Muscle of back (tissue), 11 donors: ENCODE data around the gene ILKAP. TPM values are rescaled to one million over a fixed set of nuclear protein-coding genes. Genes with fewer than 3 reads are reported as not detected.

Source experiments
- DNase-seq, 3 donors: peaks; one replicate each; pipeline versions ENCODE4 v3.0.0 to v3.0.0-alpha.2; 2013
- polyA plus RNA-seq, 10 donors: library from polyadenylated mRNA; unstranded; fragments of 120-200 nt; gene quantifications; one replicate each; pipeline ENCODE4 v1.2.1, GENCODE V29; 2013; ENCODE audit not compliant: insufficient read length in 10 of 10

ILKAP gene
- polyA plus RNA-seq, 10 donors = 27.6 to 45.1 (median 31.7) TPM

DNA sequence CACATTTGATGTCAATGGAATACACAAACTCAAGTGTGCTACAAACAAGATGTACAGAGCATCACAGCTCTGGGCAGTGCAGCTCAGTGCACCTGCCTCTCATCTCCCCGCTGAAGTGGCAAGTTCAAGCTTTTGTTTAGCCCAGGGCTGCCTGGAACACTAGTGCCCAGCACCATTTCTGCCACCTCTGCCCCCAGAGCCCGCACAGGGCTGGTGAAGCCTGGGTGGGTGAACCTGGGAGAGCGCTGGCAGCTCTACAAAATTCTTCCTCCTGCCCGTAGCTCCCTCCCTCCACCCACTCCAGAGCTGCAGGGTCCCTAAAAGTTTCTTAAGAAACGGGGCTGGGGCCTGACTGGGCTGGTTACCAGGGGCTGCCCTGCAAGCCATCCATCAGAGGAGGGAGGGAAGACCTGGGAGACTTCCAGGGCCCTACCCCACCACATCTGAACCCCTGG, 34.8 kb upstream of the ILKAP start:
- no peak for DNase-seq

DNA sequence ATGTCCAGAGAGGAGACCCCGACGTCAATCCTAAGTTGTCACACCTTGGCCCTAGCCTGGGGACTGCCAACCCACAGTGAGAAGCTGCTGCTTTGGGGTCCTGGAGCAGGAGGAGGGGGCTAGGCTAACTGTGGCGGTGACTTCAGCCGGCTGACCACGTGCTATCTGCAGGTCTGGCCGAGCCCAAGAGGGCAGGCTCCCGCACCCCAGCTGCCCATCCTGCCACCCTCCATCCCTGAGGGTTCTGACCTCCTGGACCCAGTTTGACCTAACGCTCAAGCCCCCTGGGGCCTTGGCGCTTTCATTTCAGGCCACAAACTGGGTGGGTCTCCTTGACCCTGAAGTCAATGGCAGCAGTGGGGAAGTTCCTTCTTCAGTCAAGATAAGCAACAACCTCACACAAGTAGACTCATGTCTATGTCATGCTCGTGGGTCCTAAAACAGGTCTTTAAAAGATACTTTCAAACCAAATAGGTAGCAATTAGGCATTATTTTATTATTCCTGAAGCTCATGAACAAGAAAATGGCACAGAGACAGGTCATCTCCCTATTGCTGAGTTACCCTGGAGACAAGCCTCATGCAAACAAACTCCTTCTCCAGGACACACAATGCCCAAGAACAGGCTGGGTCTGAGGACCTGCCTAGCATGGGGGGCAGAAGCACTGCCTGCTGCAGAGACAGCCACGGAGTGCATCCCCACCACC, 34.1 kb upstream of the ILKAP start:
- no peak for DNase-seq

DNA sequence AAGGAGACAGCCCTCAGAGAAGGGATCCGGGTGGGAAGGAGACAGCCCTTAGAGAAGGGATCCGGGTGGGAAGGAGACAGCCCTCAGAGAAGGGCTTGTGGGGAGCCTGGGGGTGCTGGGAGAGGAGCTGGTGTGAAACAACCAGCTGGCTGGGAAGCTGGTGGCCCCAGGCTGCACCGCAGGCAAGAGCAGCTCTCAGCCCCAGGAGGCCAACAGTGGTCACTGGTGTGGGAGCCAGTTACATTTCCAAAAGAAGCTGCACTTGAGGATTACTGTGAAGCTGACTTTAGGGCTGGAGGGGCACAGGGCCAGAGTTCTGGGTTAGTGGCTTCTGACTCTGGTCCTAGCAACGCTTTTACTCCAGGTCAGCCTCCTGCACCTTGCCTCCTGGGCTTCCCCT, 33.1 kb upstream of the ILKAP start:
- no peak for DNase-seq

DNA sequence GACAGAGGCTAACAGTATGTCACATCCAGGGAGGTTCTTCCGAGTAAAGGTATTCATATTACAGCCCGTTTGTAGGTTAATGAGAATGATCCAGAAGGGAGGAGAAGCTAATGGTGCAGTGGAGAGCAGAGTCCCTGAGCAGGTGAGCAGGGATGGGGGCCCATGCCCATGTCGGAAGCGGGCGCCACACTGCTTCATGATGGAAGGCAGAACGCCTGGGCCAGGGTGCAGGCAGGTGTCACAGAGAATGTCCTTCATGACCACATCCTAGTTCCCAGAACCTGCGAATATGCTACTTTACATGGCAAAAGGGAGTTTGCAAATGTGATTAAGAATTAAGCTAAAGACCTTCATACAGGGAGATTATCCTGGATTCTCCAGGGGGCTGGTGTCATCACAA, 32.4 kb upstream of the ILKAP start:
- no peak for DNase-seq

DNA sequence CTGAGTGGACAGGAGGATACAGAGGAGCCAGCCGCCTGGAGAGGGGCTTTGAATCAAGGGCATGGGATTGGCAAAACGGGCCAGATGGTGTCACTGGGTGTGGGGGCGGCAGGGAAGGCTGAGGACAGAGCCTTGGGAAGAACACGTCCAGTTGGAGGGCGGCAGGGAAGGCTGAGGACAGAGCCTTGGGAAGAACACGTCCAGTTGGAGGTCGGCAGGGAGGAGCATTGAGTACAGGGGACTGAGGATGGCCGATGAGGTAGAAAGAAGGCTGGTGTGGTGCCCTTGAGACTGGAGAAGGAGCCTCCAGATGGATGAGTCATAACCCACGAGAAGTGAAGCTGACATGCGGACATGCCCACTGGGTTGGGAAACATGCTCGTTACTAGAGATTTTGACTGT, 31.8 kb upstream of the ILKAP start:
- no peak for DNase-seq

DNA sequence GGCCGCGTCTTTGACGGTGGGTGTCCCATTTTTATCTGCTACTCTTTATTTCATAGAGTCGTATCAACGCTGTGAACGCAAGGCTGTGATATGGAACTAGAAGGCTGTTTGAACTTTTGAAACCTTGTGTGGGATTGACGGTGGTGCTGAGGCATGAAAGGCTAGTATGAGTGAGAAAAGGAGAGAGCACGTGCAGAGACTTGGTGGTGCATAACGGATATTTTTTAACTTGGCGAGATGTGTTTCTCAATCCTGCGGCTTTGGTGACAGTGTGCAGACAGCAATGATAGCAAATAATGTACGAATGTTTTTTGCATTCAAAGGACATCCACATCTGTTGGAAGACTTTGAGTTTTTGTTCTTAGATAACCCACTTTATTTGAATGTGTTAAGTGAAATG, 30.1 kb upstream of the ILKAP start:
- no peak for DNase-seq

DNA sequence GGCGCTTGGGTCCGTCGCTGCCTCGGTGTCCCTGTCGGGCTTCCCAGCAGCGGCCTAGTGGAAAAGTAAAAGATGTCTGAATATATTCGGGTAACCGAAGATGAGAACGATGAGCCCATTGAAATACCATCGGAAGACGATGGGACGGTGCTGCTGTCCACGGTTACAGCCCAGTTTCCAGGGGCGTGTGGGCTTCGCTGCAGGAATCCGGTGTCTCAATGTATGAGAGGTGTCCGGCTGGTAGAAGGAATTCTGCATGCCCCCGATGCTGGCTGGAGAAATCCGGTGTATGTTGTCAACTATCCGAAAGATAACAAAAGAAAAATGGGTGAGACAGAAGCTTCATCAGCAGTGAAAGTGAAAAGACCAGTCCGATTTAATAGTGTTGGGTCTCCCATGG, 28.3 kb upstream of the ILKAP start:
- DNase-seq = no peak

DNA sequence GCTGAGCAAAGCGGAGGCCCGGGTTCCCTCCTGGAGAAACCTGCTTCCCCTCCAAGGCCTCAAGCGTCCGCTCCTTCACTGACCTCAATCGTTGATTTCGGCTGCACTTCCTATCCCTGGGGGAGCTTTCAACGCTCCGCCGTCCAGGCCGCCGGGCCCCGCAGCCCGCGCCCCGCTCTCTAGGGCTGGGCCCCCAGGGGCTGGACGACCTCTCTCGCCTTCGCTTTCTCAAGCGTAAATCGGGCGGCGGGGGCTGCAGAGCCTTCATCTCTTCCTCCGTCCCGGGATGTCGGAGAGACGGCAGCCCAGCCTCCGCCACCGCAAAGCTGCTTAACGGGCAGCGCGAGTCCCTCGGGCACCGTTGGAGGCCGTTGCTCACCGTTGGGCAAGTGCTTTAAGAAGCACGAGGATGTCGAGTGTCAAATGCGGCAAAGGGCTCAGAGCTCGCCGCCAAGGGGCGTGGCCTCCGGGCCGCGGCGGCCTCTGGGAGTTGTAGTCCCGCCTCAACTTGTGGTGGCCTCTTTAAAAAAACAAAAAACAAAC, 27.8 kb upstream of the ILKAP start:
- peak; percentile 50 to 74 (median 62) for DNase-seq

DNA sequence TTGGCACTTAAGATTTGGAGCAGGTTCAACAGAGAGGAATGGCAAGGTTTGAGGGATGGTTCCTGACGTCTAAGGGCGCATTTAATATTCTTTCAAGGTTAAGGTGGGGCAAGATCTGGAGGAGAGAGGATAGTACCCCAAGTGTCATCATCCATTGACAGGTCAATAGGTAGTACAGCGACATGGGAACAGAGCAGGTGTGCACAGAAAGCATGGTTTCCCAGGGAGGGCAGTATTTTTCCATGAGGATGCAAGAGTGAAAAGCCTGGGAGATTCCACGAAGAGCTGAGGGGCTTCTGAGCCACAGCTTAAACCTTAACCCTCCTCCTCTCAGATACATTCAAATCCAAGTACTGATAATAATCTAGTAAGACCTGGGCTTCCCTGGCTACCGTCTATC, 27.2 kb upstream of the ILKAP start:
- no peak for DNase-seq

DNA sequence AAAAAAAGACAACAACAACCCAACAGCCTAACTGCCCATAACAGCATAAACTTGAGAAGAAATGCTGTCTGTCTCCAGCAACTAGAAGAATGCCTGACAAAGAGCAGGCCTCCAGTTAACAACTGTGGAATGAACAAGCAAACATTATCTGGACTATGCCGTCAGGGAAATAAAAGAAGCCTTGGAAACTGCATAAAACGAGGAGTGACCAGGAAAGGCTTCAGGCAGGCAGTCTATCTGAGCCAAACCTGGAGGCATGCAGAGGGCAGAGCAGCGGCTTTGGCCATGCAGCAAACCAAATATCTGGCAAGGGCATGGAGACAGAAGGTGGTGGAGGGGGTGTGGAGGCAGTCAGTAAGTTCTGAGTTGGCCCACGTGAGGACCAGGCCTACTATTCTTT, 25.2 kb upstream of the ILKAP start:
- no peak for DNase-seq

DNA sequence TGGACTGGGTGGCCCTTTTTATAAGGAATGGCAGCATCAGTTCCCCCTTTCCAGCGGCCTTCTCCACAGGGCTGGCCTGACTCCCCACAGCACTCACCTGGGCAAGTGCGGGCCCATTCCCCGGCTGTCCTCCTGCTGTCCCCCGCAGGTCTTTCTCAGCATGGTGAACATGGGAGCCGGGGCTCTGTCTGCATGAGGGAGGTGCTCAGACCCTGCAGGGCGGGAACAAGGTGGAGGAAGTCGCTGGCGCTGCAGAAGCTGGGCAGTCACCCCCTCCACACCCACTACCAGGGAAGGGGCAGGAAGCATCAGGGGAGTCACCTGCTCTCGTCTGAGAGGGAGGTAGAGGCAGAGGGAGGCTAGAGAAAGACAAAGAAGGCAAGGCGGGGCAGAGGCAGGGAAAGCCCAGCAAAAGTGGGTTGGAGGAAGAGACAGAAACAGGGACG, 24.1 kb upstream of the ILKAP start:
- DNase-seq = no peak

DNA sequence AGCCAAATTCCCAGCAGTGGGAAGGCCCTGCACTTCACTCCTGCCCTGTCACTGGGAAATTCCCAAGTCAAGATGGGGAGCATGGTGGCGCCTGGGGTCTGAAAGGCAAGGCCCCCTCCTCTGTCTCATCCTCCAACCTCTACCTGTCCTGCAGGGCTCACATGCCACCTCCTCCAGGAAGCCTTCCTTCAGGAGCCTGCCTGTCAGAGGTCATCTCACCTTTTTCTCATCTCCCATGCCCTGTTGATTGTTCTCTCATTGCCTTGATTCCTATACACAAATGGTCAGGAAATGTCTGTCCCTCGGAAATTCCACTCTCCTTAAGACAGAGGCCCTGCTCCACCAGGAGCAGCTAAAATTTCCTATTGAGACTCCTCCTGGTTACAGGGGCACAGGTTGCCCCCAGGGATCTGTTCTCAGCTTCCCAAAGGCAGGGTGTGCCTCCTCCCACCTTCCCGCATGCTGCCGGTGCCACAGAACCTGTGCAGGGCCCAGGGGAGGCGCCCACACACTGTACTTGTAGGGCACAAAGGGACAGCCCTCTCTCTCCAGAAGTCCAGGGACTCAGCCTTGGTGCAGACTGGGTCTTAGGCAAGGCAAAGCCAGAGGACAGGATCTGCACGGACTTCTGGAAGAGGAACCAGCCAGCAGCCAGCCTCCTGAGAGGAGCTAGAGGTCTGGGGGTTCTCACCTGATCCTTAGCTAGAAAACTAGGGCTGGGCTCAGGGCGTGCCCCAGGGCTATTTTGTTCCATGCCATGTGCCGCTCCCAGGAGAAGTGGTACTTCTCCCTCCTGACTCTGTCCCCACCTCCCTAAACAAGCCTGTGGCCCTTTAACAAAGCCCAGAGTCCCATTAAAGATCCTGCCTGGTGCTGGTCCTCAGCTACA, 23.4 kb upstream of the ILKAP start:
- DNase-seq = no peak

DNA sequence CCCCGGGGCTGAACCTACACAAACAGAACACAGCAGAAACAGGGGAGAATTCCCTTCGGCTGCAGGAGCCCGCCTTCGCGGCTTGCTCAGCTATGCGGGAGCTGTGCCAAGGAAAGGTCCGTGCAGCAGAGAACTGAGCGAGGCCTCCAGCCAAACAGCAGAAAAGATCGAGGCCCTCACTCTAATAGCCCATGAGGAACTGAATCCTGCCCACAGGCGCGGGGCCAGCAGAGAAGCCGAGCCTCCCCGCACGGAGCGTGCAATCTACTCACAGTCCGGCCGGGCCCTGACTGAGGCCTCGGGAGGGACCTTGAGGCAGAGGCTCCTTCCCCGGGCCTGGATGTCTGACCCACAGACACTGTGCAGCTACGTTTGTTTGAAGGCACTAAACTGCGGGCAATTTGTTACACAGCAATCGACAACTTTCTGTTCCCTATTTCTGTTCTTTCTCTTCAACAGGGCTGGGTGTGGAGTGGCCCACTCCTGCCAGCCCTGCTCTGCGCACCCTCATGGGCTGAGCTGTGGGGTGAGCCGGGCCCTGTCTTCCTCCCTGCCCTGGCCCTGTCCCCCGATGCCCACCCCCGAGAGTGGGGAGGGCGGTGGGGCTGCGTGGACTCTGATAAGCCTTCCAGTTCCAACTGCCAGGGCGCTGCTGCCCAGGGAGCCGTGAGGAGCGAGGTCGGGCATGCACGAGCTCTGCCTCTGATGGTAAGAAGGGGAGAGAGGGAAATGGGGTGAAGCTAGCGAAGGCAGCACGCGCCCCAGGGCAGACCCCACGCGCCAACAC, 22.6 kb upstream of the ILKAP start:
- DNase-seq = peak in 1 of 3 donors; percentile 69

DNA sequence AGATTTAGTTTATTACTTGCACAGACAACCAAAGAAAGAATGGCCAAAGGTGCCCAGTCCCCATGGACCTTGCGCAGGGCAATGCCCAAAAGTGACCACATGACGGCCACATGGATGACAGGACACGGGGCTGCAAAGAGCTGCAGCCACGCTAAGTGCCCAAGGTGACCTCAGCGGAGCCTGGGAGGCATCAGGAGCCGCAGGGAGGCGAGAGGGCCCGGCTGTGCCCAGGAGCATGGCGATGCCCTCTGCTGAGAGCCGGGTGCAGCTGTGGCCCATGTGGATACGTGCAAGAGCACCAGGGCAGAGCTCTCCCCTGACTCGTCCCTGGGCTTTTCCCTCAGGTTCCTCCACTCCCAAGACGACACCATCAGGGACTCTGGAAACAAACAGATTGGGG, 21.6 kb upstream of the ILKAP start:
- DNase-seq = no peak

DNA sequence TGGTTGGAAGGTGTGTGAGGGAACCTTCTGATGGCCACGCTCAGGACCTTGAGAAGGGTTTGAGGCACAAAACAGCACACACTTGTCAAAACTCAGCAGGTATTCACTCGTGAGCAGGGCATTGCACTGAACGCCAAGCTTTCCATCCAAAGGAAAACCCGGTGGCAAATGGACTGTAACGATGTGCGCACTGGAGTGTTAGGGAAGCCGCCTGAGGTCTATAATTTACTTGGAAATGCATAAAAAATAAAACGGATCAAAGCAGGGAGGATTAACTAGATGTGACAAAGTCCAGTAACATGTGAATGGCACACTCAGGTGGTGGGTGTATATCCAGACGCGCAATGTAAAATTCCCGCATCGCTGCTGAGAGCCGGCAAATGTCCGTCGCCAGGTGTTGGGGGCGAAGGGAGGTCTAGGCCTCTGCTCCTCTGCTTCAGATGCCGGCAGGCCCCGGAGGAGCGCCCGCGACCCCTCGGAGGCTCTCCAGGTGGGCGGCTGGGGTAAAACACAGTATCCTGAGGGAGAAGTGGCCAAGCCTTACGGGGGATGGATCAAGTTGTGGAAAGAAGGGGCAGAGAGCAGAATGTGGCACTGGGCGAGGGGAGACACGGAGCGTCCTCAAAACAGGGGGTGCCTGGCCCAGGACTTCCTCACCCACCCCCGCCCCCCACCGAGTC, 21.0 kb upstream of the ILKAP start:
- DNase-seq = no peak

DNA sequence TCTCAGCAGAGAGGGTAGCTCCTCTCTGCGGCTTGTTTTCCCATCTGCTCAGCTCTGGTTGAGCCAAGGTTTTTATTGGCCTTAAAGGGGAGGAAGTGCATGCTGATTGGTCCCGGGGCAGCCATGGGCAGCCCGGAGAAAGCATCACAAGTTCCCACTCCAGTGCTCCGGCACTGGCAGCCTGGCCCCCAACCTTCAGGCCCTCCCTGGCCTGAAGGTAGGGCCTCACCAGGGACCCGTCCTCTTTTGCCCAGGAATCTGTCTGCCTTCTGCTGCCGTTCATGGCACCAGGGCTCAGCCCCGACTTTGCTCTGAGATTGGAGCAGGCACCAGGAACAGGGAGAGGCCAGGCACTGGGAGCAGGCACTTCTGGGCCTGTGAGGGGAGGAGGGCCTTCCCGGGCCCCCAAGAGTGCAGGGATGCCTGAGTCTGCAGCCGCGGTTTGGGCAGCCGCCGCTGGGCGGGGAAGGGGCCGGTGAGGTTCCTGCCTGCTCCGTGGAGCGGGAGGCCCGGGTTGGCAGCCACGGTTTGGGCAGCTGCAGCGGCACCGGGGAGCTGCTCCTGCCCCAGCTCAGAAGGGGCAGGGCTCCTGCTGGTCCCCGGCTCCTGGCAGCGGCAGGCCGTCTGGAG, 17.5 kb upstream of the ILKAP start:
- DNase-seq = no peak

DNA sequence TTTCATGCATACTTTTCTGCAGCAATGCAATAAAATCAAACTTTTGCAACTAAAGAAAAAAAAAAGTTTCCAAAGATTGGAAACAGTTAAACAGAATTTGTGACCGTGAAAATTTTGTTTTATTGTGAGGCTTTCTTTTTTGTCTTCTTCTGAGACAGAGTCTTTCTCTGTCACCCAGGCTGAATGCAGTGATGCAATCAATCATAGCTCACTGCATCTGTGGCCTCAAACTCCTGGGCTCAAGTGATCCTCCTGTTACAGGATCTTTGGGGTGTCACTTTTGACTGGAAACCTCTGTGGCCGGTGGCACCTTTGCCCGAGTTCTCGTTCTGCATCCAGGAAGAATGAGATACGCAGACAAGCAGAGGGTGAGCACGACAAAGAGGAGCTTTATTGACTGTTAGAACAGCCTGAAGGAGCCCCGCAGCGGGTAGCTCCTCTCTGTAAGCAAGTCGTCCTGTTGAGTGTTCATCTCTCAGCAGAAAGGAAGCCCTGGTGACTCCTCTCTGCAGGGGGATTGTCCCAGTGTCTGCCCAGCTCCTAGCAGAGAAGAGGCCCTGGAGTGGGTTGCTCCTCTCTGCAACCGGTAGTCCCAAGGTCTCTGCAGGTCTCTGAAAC, 16.9 kb upstream of the ILKAP start:
- no peak for DNase-seq

DNA sequence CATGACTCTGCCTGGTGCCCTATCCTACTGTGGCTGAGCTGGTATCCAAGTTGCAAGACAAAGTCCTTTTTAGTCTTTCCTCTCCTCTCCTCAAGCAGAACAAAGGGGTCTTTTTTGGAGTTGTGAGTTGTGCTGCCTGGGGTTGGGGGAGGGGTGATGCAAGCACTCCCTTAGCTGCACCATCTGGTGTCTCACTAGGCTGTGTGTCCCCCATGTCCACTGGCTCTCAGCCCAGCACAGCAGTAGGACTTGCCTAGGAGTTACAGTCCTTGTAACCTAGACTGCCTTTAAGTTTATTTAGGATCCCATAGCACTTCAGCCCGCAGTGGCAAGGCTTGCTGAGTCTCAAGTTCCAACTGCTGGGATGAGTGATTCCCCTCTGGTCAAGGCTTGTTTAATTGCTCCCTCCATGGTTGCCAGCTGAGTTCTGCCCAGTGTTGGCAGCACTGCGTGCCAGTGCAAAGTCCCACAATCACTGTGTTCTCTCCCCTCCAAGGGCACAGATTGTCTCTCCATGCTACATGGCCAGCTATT, 13.2 kb upstream of the ILKAP start:
- peak in 2 of 3 donors; percentile 38 to 44 for DNase-seq

DNA sequence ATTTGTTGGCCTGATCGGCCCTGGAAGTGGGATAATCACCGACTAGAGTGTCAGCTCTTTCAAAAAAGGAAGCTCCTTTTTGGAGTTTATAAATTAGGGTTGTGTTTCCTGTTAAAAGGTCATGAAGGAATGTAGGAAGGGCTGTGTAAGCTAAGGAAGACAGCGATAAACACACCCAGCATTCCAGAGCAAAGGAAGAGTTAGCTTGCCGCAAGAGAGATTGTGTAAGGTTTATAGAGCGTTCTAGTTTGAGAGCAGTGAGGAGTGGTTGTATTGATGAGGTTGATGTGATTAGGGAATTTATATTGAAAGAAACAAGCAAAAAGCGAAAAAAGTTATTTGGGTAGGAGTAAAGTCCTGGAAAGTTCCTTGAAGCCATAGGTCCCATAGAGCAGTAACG, 3.5 kb upstream of the ILKAP start:
- no peak for DNase-seq
